GM21381 (cell line): ENCODE data around the gene NOL4L.

Source experiments
- ATAC-seq: cut with Tn5 transposase; IDR thresholded peaks from one replicate; pipeline ENCODE4 v1.9.1; 2021; ENCODE audit warnings: mild to moderate bottlenecking, moderate library complexity; ENCODE audit not compliant: unreplicated experiment

NOL4L gene

GRCh38 chr20:32543570-32544259 lies 41.4 kb downstream of the NOL4L start:
- no peak for ATAC-seq

GRCh38 chr20:32542259-32542615 lies 42.9 kb downstream of the NOL4L start:
- ATAC-seq: no peak

GRCh38 chr20:32541323-32542258 lies 43.5 kb downstream of the NOL4L start:
- ATAC-seq: no peak

DNA sequence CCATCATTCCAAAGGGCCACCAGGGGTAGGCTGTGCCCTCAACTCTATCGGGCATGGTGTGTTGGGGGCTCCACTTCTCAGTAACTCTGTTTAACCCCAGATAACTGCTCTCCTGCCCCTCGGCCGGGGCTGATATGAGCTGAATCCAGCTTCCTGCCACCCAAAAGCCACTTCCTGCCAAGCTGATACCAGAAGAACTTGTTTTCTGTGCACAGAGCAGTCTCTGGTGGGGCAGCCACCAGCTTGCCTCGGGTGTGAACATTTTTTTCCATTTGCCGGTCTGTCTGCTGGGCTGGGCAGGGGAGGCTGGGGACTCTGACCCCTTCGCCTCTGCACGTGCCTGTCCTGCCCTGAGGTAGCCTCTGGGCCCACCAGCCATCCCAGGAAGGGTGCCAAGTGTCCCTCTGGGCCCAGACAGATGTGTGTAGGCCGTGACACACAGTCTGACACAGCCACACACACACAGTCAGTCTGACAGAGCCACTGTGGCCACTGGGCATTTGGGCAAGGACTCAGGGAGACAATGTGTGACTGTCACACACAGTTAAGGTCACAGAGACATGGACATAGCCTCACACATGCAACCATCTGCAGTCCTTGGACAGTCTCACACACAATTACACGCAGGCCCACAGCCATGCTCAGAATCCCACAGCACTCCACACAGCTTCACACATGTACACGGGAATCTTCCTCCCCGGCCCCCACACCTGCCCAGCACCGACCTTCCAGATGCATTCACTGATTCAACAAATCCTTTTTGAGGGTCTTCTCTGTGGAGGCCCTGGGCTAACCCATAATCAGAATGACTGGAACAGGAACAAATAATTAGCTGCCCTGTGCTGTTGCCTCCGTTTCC lies 45.1 kb downstream of the NOL4L start:
- ATAC-seq: no peak

DNA sequence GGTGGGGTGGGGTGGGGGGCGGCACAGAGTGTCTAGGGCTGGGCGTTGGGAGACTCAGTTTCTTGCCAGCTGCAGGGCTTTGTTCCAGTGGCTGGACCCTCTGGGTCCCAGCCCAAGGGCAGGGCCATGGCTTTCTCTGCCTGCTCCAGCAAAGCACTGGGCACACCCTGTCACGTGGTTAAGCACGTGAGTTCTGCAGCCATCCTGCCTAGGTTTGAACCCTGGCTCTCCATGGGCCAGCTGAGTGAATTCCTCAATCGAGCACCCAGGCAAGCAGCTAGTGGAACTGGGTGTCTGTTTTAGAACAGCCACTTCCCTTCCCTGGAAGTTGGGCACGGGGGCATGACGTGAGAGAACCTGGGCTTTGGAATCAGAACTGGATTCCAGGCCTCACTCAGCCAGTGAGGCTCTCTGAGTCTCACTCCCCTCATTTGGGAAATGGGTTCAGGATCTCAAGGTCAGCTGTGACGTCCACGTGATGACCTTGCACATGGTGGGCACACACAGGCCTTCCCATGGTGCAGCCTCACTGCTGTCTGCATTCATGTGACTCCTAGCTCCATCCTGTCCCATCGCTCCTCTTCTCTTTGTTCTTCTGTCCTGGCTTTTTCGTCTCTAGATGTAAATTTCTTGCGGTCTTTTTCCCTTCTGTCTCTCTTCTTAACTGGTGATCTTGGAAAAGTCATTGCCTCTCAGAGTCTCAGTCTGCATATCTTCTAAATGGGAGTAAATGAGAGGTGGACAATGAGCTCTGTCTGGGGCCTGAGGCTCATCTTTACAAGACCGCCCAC lies 45.9 kb downstream of the NOL4L start:
- ATAC-seq: no peak

DNA sequence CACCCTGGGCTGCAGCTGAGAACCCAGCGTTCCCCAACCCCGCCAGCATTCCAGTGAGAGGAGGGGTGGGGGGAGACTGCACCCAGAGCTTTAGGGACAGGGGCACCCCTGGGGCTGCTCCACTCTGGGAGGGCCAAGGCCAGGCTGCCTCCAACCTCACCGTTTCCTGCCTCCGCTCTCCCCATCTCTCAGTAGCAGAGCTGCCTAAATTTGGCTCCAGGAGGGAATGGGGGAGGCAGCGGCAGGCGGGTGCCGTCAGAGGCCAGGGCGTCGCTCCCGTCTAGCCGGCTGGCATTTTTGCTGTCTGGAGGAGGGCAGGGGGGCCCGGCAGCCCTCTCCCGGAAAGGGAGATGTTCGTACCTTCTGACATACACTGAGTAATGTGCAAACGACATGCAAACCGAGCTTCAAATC lies 46.6 kb downstream of the NOL4L start:
- no peak for ATAC-seq

DNA sequence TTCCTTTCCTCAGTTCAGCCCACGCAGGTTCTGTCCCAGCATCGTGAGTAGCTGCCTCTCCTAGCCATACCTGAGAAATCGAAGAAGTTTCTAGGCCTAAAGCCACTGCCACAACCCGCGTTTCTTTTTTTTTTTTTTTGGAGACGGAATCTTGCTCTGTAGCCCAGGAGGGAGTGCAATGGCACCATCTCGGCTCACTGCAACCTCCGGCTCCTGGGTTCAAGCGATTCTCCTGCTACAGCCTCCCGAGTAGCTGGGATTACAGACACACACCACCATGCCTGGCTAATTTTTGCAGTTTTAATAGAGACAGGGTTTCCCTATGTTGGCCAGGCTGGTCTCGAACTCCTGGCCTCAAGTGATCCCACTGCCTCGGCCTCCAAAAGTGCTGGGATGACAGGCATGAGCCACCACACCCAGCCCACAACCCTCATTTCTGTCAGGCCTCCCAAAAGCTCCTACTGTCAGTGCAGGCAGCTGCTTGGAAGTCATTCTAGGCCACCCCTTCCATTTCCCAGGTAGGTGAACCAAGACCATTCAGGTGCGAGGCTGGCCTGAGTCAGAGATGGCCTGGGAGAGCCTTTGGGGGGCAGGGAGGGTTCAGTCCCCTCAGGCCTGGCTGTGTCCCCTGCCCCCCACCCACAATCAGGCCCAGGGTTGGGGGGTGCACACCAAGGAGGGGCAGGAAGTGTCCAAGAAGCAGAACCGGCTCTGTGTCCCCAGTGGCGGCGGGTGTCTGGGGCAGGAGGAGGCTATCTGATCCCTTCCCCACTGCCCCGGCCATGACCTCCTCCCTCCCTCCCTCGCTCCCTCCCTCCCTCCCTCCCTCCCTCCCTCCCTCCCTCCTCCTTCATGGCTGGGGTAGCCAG lies 47.2 kb downstream of the NOL4L start:
- ATAC-seq: no peak

- peak; percentile 26 for ATAC-seq
These were observed 48.1 kb downstream of the NOL4L start for GRCh38 chr20:32536851-32537656.

GRCh38 chr20:32535953-32536823 lies 48.9 kb downstream of the NOL4L start:
- peak; percentile 41 for ATAC-seq

DNA sequence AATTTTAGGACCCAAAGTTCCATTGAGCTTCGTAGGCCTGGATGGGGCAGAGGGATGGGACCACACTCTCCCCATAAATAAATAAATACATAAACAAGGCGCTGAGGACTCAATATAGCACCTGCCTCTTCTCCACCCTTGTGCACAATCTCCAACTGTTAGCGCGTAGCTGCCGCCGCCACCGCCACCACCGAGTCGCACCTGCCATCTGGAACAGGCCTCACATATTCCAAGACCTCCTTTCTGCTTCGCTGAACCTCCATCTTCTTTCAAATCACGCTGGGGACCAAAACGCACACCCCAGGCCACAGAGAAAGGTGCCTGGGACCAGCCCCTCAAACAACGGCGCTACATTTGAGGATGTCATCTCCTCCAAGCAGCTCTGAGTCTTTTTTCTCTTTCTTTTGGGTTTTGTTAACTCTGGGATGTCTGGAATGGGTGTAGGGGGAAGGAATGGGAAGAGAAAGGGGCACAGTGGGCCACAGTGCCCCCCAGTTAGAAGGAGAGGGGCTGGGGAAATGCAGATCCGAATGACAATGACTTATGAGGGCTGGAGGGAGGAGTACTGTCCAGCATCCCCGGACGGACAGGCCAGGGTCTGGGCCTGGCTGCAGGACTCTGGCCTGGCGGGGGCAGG lies 49.7 kb downstream of the NOL4L start:
- ATAC-seq: no peak

DNA sequence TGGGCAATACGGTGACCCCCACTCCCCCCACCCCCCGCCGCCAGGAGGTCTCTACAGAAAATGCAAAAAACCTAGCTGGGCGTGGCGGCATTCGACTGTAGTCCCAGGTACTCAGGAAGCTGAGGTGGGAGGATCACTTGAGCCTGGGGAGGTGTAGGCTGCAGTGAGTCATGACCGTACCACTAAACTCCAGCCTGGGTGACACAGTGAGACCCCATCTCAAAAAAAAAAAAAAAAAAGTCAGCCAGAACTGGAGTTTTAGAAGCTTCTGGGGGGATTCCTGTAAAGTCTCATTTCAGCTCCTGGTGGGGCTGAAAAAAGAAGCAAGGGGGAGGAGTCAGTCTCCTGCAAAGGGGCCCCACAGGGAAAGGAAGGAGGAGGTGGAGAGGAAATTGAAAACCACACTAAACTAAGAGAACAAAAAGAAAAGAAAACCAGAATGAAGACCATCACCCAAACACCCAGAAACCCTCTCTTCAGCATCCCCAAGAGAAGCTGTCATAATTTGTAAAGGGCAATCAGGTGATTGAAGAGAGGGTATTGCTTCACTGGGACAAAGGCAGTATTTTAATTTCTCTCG lies 50.4 kb downstream of the NOL4L start:
- ATAC-seq: no peak

GRCh38 chr20:32533732-32534131 lies 51.4 kb downstream of the NOL4L start:
- no peak for ATAC-seq

DNA sequence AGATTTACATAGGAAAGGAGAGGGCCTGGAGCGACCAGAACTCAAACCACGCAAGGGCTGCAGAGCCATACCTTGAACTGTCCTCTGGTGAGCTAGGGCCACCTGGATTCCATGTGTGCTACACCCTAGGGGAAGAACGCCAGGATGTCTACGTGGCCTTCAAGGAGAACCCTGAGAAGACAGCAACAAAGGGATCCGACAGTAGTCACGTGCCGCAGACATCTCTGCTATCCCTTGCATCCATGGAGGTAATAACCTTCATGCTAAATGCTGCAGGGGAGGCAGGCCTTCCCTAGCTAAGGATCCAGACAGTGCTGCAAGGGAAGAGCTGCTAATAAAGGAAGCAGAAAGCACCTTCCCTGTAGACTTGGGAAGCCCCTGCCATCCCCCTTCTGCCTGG lies 52.9 kb downstream of the NOL4L start:
- ATAC-seq: no peak

DNA sequence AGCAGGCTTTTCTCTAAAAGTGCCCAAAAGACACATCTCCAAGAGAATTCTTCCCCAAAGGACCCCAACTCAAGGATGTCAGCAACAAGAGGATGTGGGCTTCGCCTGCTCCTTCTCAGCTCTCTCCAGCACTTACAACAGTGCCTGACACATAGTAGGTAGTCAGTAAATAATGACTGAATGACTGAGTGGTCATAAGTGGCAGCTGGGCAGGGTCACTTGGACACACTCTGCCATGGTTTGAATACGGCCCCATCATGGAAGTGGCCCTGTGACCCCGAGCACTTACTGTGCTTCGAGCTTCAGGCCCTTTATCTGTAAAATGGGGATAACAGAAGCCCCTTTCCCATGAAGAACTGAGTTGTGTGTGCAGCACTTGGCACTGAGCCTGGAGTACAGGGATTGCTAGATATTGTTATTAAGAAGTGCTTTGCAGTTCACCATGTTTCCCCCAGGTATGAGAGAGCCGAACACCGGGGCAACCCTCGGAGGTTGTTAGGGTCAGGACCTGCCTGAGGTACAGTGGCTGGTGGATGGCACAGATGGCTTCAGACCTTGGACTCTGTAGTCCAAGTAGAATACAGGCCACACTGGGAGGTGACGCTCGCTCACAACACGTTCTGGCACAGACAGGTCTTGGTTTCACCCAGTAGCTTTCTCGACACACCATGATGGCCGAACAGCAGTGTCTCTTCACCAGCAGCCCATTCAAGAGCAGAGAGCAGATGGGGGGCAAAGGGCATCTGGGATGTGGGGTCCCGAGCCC lies 56.0 kb downstream of the NOL4L start:
- no peak for ATAC-seq

DNA sequence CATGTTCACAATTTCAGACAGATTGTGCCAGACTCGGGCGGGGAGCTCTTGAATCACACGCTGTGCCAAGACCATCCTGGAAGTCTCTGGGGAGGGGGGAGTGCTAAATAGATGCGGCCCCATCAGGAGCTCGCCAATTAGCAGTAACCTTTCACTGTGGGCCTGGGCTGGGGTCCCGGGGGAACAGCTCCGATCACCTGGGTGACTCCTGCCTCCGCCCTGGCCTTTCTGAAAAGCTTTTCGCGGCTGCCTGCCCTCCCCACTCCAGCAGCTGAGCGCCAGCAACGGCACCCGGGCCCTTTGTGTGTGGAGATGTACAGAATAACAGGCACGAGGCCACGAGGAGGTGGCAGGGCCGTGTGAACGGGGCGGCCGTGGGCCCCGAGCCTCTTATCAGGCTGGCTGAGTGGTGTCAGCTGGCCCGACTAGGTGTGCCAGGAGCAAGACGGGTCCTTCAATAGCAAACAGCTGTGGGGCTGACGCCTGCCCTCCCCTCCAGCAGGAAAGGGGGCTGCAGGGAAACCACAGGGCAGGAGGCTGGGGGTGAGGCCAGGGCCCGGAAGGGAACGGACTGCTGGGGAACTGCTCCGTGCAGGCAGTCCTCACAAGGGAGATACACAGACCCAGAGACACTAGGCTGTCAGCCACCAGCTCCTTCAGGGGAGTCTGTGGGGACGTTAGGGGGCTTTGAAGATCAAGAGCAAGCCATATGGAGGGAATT lies 56.8 kb downstream of the NOL4L start:
- no peak for ATAC-seq
